Tibial nerve (tissue), 4 donors: Measurements from ENCODE around the gene OGFR. TPM values are rescaled to one million over a fixed set of nuclear protein-coding genes. Genes with fewer than 3 reads are reported as not detected.
A peak's percentile ranks its signal among the peaks of the same experiment; 100 is the strongest.

Source experiments
- DNase-seq, 2 donors: peaks; one replicate each; pipeline ENCODE4 v3.0.0-alpha.2; 2019; ENCODE audit warnings: low spot score in 2 of 2
- H3K27ac ChIP-seq, 4 donors: fragments of 200-600 bp; sonication (generic) in 3 of 4; one replicate each; pipeline ENCODE4 v1.5.1; 2017 to 2019; ENCODE audit warnings: mild to moderate bottlenecking in 1 of 4
- H3K27me3 ChIP-seq, 2 donors: fragments of 200-600 bp; sonication (generic) in 1 of 2; one replicate each; pipeline versions ENCODE4 v1.5.1 to v1.6.0; 2017 to 2019
- H3K36me3 ChIP-seq, 3 donors: fragments of 200-600 bp; sonication (generic); one replicate each; pipeline ENCODE4 v1.5.1; 2018 to 2019
- H3K4me1 ChIP-seq, 4 donors: fragments of 200-600 bp; sonication (generic) in 3 of 4; one replicate each; pipeline ENCODE4 v1.5.1; 2017 to 2019
- H3K4me3 ChIP-seq, 4 donors: fragments of 200-600 bp; sonication (generic) in 3 of 4; one replicate each; pipeline ENCODE4 v1.5.1; 2017 to 2019; ENCODE audit warnings: mild to moderate bottlenecking in 1 of 4, moderate library complexity in 1 of 4
- H3K9me3 ChIP-seq, 4 donors: fragments of 200-600 bp; sonication (generic) in 3 of 4; one replicate each; pipeline ENCODE4 v1.5.1; 2017 to 2019
- EP300 ChIP-seq, 2 donors: sonication (generic); formaldehyde crosslinking; IDR thresholded peaks; one replicate each; pipeline ENCODE4 v1.6.1; 2017; ENCODE audit warnings: antibody characterized with exemption in 2 of 2, mild to moderate bottlenecking in 1 of 2
- POLR2A ChIP-seq, 2 donors: fragments of 450-650 bp; IDR thresholded peaks; one replicate each; pipeline ENCODE4 v1.6.1; 2017; ENCODE audit warnings: antibody characterized with exemption in 2 of 2, mild to moderate bottlenecking in 2 of 2, moderate library complexity in 2 of 2
- WGBS, 2 donors: methylation state at CpG; one replicate each; pipeline ENCODE4 v1.1.5; 2018; 5-methylcytosine and 5-hydroxymethylcytosine counted together
- total RNA-seq, 4 donors: library from RNA; depleted of rRNA; stranded (reverse); fragments of >200 nt; gene quantifications; one replicate each; pipeline ENCODE4 v1.1.0, GENCODE V29; 2016
- TF ChIP-seq, protein P1 (sequence below), 5 experiments: fragments of 200-600 bp in 3 of 5; fragments of 450-650 bp in 2 of 5; sonication (generic) in 3 of 5; IDR thresholded peaks; one replicate each; pipeline ENCODE4 v1.5.1; 2016 to 2019; ENCODE audit warnings: antibody characterized with exemption in 5 of 5, mild to moderate bottlenecking in 3 of 5, moderate library complexity in 2 of 5

The OGFR gene
- total RNA-seq, 4 donors from 2014 or later, result 67.1 to 108 (median 80.8) TPM

DNA sequence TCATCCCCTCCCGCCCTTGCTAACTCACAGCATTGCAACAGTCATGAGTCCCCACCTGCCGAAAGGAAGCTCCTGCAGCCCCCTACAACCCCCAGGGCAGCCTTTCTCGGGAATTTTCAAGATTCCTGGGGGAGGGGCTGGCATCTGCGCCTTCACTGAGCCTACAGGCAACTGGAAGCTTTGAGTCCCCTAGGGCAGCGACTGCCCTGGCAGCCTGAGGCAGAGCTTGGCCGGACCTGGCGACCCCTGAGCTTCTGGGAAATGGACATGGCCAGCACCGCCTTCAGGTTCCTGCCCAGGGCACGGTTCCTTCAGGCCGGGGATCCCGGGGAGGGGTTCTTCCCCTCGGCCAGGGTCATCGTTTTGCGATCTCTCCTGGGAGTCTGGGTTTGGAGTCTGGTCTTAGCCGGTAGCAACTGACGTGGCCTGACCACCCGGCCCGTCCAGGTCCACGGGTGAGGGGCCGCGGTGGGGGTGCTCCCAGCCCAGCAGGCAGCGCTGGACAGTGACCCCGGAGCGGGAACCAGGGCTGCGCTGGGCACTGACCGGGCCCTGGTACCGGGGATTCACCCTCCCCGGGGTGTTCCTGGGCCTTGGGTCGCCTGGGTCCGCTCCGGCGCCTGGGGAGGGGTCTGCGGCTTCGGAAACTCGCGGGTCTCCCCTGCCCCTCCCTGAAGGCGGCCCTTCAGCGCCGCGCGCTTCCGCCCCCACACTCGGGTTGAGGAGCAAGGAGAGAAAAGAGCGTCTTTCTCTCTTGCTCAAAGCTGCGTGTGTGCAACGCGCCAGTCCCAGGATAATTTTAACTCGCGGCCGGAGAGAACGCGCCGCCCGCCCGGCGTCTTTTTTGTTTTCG is 11.6 kb downstream of the OGFR start:
- Histone ChIP-seq H3K27ac (peak overlapping the region; percentile 67 to 96 (median 86)), H3K27me3 (peaks cover 0 to 9% of the 10 kb centered on the region in 2 donors), H3K9me3 (no peaks in the 10 kb centered on the region), H3K4me1 (peaks cover 0 to 65% (median 52%) of the 10 kb centered on the region in 4 donors), H3K36me3 (peaks cover 0 to 33% (median 11%) of the 10 kb centered on the region in 3 donors), H3K4me3 (peak overlapping the region; percentile 16 to 54 (median 34))
- TF ChIP-seq, protein P1, sequence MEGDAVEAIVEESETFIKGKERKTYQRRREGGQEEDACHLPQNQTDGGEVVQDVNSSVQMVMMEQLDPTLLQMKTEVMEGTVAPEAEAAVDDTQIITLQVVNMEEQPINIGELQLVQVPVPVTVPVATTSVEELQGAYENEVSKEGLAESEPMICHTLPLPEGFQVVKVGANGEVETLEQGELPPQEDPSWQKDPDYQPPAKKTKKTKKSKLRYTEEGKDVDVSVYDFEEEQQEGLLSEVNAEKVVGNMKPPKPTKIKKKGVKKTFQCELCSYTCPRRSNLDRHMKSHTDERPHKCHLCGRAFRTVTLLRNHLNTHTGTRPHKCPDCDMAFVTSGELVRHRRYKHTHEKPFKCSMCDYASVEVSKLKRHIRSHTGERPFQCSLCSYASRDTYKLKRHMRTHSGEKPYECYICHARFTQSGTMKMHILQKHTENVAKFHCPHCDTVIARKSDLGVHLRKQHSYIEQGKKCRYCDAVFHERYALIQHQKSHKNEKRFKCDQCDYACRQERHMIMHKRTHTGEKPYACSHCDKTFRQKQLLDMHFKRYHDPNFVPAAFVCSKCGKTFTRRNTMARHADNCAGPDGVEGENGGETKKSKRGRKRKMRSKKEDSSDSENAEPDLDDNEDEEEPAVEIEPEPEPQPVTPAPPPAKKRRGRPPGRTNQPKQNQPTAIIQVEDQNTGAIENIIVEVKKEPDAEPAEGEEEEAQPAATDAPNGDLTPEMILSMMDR (IDR thresholded peaks at IDR 0.05), result no peak
- no peak for TF ChIP-seq EP300 (IDR thresholded peaks at IDR 0.05)
- TF ChIP-seq POLR2A (IDR thresholded peaks at IDR 0.05), result no peak
- 10 to 11% methylated on average over 31 to 36 of the region's 57 CpGs for WGBS, 2 donors
- DNase-seq, result no peak

DNA sequence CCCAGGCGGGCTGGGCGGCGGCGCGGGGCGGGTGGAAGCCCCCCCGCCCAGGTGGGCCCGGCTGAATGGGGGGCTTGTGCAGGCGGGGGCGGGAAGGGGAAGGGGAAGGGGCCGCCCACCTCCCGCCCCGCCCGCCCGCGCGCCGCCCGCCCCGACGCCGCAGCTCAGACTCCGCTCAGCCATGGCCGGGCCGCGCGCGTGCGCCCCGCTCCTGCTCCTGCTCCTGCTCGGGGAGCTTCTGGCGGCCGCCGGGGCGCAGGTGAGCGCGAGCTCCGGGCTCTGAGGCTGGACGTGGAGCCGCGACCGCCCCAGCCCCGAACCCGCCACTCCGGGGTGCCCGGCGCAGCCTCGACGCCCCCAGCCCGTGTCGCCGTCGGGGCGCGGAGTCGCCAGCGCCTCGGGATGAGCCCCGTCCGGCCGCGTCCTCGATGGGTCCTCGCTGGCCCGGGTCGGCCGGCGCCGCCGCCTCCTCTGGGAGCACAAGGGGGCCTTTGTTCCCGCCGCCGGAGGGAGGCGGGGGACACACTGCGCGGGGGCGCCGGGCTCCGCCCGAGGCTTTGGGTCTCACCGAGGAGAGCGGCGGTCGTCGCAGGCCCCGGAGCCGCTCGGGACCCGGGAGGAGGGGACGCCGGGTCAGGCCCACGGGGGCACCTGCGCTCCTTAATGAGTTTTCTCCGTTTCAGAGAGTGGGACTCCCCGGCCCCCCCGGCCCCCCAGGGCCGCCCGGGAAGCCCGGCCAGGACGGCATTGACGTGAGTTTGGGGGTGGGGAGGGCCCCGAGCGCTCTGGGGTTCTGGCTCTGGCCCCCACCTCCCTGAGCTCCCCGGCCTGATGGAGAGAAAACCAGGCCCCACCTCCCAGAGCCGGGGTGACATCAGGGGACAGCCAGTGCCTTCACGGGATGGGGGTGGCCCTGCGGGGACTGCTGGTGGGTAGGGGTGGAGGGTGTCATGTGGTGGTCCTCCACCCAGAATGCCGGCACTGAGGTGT is 12.5 kb downstream of the OGFR start, which contains the start of gene COL9A3:
TSS of gene COL9A3 (plus strand) at position 167 of the 990 bp plus-strand sequence. CDS start at position 182, 15 bp downstream.
- TF ChIP-seq, protein P1 (IDR thresholded peaks at IDR 0.05), result no peak
- peak in 1 of 2 donors; percentile 4 for TF ChIP-seq EP300 (IDR thresholded peaks at IDR 0.05)
- Histone ChIP-seq H3K27ac (peak within 1 kb of the TSS; percentile 67 to 96 (median 86)), H3K9me3 (no peaks in the 10 kb centered on the region), H3K4me1 (peaks cover 0 to 65% (median 52%) of the 10 kb centered on the region in 4 donors), H3K36me3 (peaks cover 0 to 30% (median 3%) of the 10 kb centered on the region in 3 donors), H3K4me3 (peak within 1 kb of the TSS; percentile 16 to 54 (median 40)), H3K27me3 (peaks cover 0 to 9% of the 10 kb centered on the region in 2 donors)
- WGBS, 2 donors, result 6% methylated on average over 29 of the region's 108 CpGs; no CpG with 5 or more reads in 1 of the 2 donors
- DNase-seq, result no peak

DNA sequence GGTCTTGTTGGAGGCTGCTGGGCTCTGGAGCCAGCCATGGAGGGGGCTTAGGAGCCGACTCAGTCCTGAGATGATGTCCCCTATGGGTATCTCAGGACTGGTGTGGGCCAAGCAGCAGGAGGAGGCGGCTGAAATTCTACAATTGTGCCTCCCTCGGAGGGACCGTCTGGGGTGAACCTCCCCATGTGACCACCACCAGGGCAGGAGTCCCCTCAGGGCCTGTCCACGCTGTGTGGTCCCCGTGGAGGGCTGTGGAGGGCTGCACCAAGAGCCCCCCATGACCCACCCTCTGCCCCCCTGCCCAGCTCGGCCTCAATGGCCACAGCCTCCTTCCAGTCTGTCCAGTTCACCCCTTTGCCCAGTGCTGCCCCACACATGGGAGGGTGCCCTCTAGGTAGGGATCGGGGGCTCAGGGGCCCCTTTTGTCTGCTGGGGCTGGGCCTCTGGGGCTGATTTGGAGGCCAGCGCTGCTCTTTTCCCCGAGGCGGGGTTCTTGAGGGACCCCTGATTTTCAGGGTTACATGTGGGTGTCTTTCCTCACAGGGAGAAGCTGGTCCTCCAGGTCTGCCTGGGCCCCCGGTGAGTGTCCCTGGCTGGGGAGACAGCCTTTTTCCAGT is 13.4 kb downstream of the OGFR start:
- WGBS, 2 donors, result 32 to 43% methylated on average over 9 to 11 of the region's 12 CpGs
- H3K9me3 ChIP-seq, result no peaks in the 10 kb centered on the region
- no peak for DNase-seq
- H3K36me3 ChIP-seq, result peaks cover 0 to 28% (median 0%) of the 10 kb centered on the region in 3 donors
- peak overlapping the region; percentile 16 to 54 (median 40) for H3K4me3 ChIP-seq
- H3K4me1 ChIP-seq, result peaks cover 0 to 65% (median 52%) of the 10 kb centered on the region in 4 donors
- TF ChIP-seq EP300 (IDR thresholded peaks at IDR 0.05), result no peak
- TF ChIP-seq POLR2A (IDR thresholded peaks at IDR 0.05), result no peak
- TF ChIP-seq, protein P1 (IDR thresholded peaks at IDR 0.05), result no peak
- H3K27me3 ChIP-seq, result peaks cover 0 to 9% of the 10 kb centered on the region in 2 donors
- H3K27ac ChIP-seq, result peak overlapping the region; percentile 67 to 96 (median 86)

DNA sequence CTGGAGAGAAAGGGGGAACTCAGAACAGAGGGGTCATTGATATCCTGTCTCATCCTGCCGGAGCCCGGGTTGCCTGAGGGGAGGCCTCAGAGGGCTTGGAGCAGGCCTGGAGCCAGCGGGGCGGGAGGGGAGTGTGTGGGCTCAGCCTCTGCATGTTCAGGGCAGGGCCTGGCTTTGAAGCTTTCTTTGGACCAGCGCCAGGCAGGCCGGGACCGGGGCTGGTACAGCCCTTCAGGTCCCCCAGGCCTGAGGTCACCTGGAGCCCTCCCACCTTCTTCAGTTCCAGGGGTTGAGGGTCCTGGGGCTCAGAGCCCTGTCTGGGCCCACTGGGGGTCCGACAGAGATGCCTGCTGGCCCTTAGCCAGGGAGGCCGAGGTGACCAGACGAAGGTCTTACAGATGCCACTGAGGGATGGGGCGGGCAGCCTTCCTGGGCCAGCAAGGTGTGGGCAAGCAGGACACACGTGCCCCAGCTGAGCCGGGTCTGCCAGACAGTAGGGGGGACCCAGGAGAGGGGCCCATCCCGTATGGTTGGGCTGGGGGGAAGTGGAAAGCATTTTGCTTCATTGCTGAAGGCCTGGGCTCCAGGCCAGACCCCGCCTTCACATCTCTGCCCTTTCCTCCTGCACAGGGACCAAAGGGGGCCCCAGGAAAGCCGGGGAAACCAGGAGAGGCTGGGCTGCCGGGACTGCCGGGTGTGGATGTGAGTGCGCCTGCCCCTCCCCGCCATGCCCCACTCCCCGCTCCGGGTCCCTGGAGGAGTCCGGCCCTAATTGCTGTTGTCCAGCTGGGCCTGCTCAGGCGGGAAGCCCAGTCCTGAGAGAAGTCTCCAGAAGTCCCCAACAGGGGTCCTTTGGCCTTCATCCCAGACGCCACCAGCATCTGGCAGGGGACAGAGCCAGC is 14.2 kb downstream of the OGFR start:
- Histone ChIP-seq H3K27me3 (peaks cover 0 to 9% of the 10 kb centered on the region in 2 donors), H3K9me3 (no peaks in the 10 kb centered on the region), H3K36me3 (peaks cover 0 to 21% (median 0%) of the 10 kb centered on the region in 3 donors), H3K27ac (peak overlapping the region; percentile 67 to 96 (median 86)), H3K4me1 (peaks cover 0 to 65% (median 54%) of the 10 kb centered on the region in 4 donors), H3K4me3 (peak overlapping the region in 2 of 4 donors; percentile 44 to 54)
- DNase-seq, result peak; percentile 50 to 68
- no peak for TF ChIP-seq POLR2A (IDR thresholded peaks at IDR 0.05)
- TF ChIP-seq, protein P1 (IDR thresholded peaks at IDR 0.05), result peak in 1 of 5 experiments; percentile 8
- TF ChIP-seq EP300 (IDR thresholded peaks at IDR 0.05), result peak in 1 of 2 donors; percentile 33
- WGBS, 2 donors, result 3 to 6% methylated on average over 17 to 22 of the region's 25 CpGs
